HG02798 (cell line): Measurements from ENCODE around the gene EXOSC10.

ENCODE experiments used
- ATAC-seq: cut with Tn5 transposase; IDR thresholded peaks from one replicate; pipeline ENCODE4 v1.9.1; 2021; ENCODE audit warnings: mild to moderate bottlenecking; ENCODE audit not compliant: unreplicated experiment, poor library complexity

The EXOSC10 gene

GRCh38 chr1:11099310-11100148 lies at the start of gene EXOSC10:
EXOSC10 (minus strand) TSS chr1:11099869; CDS start chr1:11099831, 38 bp downstream.
- ATAC-seq: peak; percentile 92

DNA sequence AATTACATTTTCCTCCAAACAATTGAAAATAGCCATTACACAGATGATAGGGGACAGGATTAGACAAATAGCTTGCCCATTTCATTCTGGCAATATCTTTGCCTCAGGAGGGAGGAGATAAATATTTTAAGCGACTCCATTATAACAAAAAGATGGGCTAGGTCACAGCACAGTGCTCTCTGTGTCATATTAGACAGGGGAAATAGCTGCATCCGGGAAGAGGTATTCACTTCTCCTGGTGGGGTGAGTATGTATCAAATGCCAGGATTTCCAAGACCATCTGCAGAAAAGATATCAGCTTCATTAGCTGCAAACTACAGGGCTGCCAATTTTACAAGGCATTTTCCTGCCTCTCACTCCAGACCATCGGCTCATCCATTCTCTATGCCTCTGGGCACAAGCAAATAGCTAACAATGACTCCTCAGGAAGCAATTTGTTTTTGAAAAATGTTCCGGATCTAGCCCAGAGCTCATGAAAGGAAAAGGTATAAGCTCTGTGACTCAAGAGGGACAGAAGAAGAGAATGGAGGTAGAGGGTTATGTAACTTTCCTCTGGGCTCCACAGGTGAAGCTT lies 47.6 kb upstream of the EXOSC10 start:
- no peak for ATAC-seq

DNA sequence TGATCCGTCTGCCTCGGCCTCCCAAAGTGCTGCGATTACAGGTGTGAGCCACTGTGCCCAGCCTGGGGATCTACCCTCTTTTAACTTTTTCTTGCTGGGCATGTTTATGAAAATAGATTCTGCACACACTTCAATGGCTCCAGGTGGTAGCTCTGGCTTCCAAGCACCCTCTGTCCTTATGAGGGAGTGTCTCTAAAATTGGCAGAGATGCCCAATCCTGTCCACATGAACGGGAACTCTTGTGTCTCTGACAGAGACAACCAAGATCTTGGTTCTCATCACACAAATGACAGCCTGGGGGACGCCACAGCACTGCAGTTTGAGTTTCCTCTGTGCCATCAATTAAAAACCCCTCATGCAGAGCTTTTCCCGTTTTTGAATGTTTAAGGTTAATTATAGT lies 46.1 kb upstream of the EXOSC10 start:
- no peak for ATAC-seq

- no peak for ATAC-seq
Observed at GRCh38 chr1:11144570-11145256, 45.0 kb upstream of the EXOSC10 start.

- ATAC-seq: no peak
Observed at GRCh38 chr1:11143907-11144306, 44.2 kb upstream of the EXOSC10 start.

- no peak for ATAC-seq
Observed at GRCh38 chr1:11143401-11143800, 43.7 kb upstream of the EXOSC10 start.

- no peak for ATAC-seq
Observed at GRCh38 chr1:11142618-11143391, 43.1 kb upstream of the EXOSC10 start.

DNA sequence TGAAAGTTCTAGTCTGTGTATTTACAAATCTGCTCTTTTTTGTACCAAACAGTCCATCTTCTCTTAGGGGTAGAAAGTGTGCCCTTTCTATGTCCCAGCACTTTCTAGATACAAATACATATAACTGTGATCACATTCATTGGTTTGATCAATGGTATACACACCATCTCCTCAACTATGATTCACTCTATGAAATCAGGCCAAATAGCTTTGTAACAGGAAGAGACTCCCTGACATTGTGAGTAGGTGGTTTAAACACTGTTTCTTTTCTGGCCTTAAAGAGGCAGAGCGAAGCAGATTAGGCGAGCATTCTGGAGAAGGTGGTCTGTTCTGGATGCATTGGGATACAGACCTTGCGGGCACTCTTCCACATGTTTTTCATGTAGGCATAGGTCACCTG lies 39.3 kb upstream of the EXOSC10 start:
- ATAC-seq: no peak

DNA sequence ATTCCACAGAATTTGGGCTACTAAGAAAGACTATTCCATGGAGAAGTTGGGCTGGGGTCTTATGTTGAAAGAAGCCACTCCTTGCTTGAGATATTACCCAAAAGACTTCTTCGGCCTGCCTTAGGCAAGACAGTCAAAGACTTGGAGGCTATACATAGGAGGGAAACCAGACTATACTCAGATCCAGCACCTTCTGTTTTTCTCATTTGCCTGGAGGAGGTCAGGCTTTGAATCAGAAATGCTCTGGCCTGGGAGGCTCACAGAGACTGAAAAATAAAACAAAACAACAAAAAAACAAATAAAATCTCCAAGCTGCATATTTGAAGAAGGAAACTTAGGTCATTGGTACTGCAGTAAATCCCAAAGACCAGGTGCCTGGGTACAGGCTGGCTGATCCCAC lies 38.4 kb upstream of the EXOSC10 start:
- ATAC-seq: no peak

DNA sequence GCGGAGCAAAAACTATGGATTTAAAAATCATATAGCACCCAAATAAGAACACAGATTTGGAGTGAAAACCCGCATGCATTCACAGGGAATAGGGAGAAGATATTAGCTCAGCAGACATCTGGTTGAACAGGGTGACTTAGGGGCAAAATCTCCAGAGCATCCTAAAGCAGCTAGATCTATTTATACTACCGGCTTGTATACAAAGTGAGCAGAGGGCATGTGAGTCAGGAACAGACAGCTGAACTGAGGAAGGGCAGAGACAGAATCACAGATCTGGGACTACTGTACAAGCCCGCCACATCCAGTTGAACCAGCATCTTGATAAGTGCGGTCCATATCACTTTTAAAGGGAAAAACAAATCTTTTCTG lies 35.2 kb upstream of the EXOSC10 start:
- ATAC-seq: no peak

- ATAC-seq: no peak
Observed at GRCh38 chr1:11134251-11134897, 34.7 kb upstream of the EXOSC10 start.

- no peak for ATAC-seq
Observed at GRCh38 chr1:11132563-11133293, 33.1 kb upstream of the EXOSC10 start.

DNA sequence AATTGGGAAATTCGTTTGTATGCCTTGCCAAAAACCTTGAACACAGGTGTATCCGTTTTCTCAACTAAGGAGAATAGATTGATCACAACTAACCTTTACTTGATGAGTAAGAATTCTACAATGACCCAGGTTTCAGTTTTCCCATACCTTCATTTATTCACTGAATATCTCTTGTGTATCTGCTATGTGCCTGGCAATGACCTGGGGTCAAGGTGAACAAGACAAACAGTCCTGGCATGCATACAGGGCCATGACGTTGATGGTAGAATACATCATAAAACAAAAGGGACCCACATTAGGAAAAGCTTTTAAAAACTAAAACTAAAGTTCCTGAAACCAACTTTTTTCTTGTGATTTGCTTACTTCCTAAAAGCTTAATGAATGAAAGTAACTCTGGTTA lies 32.1 kb upstream of the EXOSC10 start:
- ATAC-seq: no peak

GRCh38 chr1:11130406-11130805 lies 30.7 kb upstream of the EXOSC10 start:
- ATAC-seq: no peak

DNA sequence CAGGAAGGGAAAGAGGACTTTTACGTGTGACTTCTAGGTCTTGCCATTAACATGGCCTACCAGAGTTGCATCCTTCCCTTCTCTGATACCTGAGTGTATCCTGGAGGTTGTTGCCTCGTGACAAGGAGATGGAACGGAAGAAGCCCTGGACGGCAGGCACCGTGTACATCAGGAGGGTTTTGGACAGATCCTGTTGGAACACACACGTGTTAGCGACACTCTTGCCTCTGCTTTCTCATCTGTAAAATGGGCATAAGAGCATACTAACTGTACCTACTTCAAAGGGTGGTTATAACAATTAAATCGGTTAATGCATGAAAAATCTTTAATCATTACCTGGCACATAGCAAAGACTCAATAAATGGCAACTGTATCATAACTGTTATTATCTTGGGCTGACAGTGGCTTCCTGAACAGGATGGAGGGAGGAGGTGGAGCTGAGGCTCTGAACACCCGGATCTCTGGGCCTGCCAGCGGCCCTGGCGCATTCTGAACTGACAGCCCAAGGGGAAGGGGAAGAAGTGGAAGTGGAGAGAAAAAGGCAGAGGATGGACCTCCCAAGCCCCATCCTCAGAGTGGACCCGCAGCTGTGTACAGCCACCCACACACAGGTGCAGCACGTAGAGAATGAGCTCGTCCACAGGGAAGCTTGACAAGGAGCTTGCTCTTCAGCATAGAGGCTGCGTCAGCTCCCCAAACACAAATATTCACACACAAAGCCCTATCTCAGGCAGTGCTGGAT lies 30.2 kb upstream of the EXOSC10 start:
- ATAC-seq: no peak

DNA sequence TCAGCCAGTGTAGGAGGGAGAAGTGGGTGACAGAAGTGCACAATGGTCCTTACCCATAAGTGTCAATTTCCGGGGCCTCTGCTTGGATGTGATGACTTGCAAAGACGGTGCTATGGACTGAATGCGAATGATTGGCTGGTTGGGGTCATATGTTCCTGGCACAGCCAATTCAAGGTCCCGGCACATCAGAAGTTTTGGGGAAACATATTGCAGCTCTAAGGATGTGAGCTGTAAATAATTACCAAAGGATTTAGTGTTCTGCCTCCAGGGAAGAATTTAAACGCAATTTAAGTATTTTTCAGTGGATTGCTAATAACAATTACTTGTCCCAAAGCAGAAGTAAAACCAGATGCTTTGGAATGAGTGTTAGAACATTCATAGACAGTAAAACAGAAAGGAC lies 26.9 kb upstream of the EXOSC10 start:
- no peak for ATAC-seq

DNA sequence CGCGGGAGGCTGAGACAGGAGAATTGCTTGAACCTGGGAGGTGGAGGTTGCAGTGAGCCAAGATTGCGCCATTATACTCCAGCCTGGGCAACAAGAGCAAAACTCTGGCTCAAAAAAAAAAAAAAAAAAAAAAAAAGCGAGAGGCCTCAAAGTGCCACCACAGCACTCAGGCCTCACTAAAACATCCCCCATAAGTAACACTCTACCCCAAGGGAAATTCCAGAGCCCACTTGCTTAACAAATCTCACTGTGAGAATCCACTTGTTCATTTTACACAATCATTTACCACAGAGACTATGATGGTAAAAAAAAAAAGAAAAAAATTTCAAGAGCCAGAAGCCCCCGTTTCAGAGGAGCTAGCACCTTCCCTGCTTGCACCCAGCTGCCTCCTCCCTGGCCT lies 26.3 kb upstream of the EXOSC10 start:
- no peak for ATAC-seq

- no peak for ATAC-seq
Observed at GRCh38 chr1:11124965-11125364, 25.3 kb upstream of the EXOSC10 start.

DNA sequence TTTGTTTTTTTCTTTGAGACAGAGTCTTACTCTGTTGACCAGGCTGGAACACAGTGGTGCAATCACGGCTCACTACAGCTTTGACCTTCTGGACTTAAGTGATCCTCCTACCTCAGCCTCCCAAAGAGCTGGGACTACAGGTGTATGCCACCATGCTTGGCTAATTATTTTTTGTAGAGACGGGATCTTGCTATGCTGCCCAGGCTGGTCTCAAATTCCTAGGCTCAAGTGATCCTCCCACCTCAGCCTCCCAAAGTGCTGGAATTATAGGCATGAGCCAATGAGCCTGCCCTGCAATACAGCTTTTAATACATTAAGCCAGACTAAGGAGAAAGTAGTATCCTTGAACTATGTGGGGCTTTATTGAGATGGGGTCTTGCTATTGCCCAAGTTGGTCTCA lies 16.6 kb upstream of the EXOSC10 start:
- no peak for ATAC-seq
